ENCODE results near the gene PIK3R5. TPM values are rescaled to one million over a fixed set of nuclear protein-coding genes. Genes with fewer than 3 reads are reported as not detected.

The PIK3R5 gene
- total RNA-seq, 1 donor from 2014 or later: 0.29 TPM

DNA sequence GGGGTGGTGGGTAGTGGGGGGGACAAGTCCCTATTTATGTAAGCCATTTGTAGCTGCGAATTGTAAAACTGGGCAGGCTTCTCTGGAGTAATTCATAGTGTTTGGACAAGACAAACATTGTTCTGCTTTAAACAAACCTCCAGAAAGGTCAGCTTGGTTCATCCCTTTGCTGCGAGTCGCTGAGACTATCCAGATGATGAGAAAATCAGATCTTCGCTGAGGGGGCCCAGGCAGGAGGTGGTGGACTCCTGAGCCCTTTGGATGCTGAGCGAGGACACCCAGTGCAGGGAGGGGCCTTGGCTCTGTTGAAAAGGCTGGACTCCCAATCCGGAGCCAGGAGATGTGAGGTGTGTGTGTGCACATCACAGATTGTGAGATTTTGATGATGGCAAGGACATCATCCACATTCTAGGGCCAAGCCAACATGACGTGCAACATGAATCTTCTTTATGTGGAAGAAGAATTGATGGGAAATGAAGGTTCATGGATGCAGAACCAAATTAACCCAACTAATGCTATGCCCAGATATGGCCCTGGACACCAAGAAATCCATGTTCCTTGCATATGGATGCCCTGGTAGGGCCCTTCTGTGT lies 40.8 kb upstream of the PIK3R5 start:
- Mint-ChIP-seq H3K9me3 (peaks cover 7% of the 10 kb centered on the region), H3K36me3 (no peaks in the 10 kb centered on the region), H3K4me3 (no peak overlapping the region), H3K4me1 (ENCODE audit: unreplicated experiment) (peaks cover 8% of the 10 kb centered on the region), H3K27me3 (peaks cover 88% of the 10 kb centered on the region), H3K27ac (no peak overlapping the region)
- no peak for DNase-seq (ENCODE audit: extremely low spot score, unreplicated experiment)
- TF ChIP-seq, protein P1, sequence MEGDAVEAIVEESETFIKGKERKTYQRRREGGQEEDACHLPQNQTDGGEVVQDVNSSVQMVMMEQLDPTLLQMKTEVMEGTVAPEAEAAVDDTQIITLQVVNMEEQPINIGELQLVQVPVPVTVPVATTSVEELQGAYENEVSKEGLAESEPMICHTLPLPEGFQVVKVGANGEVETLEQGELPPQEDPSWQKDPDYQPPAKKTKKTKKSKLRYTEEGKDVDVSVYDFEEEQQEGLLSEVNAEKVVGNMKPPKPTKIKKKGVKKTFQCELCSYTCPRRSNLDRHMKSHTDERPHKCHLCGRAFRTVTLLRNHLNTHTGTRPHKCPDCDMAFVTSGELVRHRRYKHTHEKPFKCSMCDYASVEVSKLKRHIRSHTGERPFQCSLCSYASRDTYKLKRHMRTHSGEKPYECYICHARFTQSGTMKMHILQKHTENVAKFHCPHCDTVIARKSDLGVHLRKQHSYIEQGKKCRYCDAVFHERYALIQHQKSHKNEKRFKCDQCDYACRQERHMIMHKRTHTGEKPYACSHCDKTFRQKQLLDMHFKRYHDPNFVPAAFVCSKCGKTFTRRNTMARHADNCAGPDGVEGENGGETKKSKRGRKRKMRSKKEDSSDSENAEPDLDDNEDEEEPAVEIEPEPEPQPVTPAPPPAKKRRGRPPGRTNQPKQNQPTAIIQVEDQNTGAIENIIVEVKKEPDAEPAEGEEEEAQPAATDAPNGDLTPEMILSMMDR (conservative IDR thresholded peaks at IDR 0.05): no peak

DNA sequence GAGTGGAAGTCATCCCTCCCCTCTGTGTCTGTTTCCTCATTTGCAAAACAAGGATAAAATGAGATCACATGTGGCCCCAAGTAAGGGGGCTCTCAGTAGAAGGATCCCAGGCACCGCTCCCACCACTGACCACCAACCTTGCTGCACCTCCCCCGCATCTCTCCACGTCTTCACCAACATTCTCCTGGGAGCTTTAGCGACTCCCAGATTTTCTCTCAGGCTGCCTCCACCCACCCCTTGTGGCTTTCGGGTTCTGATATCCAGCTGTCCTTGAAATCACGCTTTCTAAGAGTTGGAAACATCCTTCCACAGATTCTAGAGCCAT lies 39.4 kb upstream of the PIK3R5 start:
- Mint-ChIP-seq H3K27me3 (peaks cover 83% of the 10 kb centered on the region), H3K36me3 (no peaks in the 10 kb centered on the region), H3K4me3 (peak overlapping the region; percentile 66), H3K9me3 (peaks cover 5% of the 10 kb centered on the region), H3K27ac (peak overlapping the region; percentile 50), H3K4me1 (ENCODE audit: unreplicated experiment) (peaks cover 8% of the 10 kb centered on the region)
- no peak for DNase-seq (ENCODE audit: extremely low spot score, unreplicated experiment)
- TF ChIP-seq, protein P1 (conservative IDR thresholded peaks at IDR 0.05): no peak

DNA sequence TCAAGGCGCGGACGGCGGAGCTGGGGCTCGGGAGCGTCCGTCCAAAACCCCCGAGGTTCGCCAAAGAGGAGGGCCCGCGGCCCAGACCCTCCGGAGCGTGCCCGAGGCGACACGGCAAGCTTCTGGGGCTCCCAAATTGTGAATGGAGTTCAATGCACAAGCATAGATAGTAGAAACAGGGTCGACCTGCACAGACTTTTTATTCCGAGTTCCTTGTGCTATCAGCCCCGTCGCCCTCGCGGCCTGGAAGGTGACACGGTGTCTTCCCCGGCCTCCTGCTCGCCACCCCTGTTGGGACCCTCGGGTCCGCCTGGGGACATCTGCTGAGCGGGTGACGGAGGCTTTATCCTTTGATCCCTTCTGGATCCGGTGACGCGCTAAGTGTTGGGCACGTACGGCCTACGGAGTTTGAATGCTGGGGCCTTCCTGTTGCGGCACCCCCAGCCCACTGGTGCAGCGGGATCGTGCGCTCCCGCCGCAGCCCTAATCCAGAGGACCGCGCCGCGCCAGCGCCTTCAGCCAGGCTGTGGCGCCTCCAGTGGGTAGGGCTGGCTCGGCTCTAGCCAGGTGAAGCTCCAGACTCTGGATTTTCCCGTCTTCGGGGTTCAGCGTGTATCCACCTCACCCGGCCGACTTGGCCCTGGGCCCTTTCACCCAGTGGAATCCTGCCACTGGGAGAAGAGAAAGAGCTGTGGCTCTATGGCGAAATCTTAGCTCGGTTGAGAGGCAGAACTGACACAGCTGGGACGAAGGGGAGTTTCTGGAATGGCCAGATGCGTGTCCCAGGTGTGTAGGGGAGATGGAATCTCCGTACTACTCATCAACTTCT lies 38.8 kb upstream of the PIK3R5 start:
- peak overlapping the region; percentile 50 for H3K27ac Mint-ChIP-seq
- H3K27me3 Mint-ChIP-seq: peaks cover 78% of the 10 kb centered on the region
- peaks cover 8% of the 10 kb centered on the region for H3K4me1 Mint-ChIP-seq (ENCODE audit: unreplicated experiment)
- DNase-seq (ENCODE audit: extremely low spot score, unreplicated experiment): no peak
- no peaks in the 10 kb centered on the region for H3K36me3 Mint-ChIP-seq
- peak overlapping the region; percentile 80 for H3K4me3 Mint-ChIP-seq
- H3K9me3 Mint-ChIP-seq: peaks cover 5% of the 10 kb centered on the region
- TF ChIP-seq, protein P1 (conservative IDR thresholded peaks at IDR 0.05): peak; percentile 32

DNA sequence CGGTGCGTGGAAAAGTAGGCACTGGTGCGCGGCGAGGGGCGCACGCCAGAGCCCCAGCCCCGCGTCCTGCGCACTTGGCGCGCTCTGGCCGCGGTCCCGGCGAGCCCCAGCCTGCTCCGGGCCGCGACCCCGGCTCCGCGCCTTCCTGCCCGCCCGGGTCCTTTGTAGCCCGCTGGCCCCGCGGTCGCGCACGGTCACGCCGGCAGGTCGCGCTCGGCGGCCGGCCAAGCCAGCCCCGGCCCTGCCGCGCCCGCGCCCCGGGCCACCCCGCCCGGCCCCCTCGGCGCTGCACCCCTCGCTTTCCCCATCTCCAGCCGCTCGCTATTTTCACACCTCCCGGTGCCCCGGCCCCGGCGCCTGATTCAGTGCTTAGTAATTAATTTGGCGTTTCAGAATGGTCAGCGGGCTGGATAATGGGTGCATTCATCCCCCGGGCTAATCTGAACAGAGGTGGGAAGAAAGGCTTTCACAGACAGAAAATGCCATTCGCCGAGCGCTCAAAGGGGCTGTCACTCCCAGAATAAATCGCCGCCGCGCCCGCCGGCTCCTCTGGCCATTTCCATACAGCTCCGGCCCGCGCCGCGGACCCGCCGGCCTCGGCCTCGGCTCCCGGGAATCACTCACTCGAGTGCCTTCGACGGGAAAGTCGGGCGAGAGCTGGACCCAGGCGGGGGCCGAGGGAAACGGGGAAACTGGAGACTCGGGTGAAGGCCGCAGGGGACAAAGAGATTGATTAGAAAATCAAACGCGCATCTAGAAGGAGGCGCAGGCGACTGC lies 38.0 kb upstream of the PIK3R5 start:
- TF ChIP-seq, protein P1 (conservative IDR thresholded peaks at IDR 0.05): no peak

DNA sequence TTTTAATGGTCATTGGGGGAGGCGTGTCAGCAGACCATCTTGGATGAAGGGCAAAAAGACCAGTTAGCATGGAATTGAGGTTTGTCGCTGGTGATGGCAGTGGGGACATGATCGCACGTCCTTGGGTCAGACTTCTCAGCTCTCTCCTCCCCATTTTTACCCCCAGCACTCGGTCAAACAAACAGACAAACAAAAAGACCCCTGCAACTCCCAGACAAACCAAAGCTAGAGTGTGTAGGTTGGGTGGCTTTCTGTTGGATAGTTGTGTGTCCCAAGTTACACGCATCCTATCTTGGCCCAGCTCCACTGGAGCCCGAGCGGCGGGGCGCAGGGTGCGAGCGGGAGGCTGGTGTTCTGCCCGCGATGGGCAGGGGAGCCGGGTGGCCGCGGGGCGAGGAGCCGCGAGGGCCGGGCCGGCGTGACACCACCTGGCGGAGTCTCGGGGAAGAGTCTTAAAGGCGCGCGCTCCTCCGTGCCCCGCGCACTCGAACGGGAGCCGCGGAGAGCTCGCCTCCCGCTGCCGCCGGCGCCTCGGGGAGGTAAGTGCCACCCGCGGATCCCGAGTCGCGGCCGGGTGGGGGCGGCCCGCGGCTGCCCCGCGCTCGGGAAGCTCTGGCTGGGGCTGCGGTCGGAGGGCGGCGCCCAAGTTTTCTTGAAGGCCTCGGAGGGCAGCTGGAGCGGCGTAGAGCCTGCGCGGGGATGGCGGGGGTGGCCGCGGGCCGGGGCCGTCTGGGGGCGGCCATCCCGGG lies 37.3 kb upstream of the PIK3R5 start:
- peaks cover 8% of the 10 kb centered on the region for H3K4me1 Mint-ChIP-seq (ENCODE audit: unreplicated experiment)
- no peaks in the 10 kb centered on the region for H3K36me3 Mint-ChIP-seq
- peak overlapping the region; percentile 11 for H3K27ac Mint-ChIP-seq
- DNase-seq (ENCODE audit: extremely low spot score, unreplicated experiment): peak; percentile 78
- TF ChIP-seq, protein P1 (conservative IDR thresholded peaks at IDR 0.05): peak; percentile 68
- peaks cover 77% of the 10 kb centered on the region for H3K27me3 Mint-ChIP-seq
- H3K9me3 Mint-ChIP-seq: peaks cover 5% of the 10 kb centered on the region
- H3K4me3 Mint-ChIP-seq: peak overlapping the region; percentile 84

More for the DNA sequence above, 38.0 kb upstream of the PIK3R5 start:
- DNase-seq (ENCODE audit: extremely low spot score, unreplicated experiment): no peak
- Mint-ChIP-seq H3K9me3 (peaks cover 5% of the 10 kb centered on the region), H3K36me3 (no peaks in the 10 kb centered on the region), H3K27ac (peak overlapping the region; percentile 46), H3K4me1 (ENCODE audit: unreplicated experiment) (peaks cover 8% of the 10 kb centered on the region), H3K27me3 (peaks cover 78% of the 10 kb centered on the region), H3K4me3 (peak overlapping the region; percentile 80)
